ENCODE measurements around the gene TLCD5. TPM values are rescaled to one million over a fixed set of nuclear protein-coding genes. Genes with fewer than 3 reads are reported as not detected.

TLCD5 gene
- polyA plus RNA-seq, 1 donor (not counting 4 experiments of a cell fraction or from before 2014, with no cell fraction given) = 4.0 TPM

GRCh38 chr11:120352405-120352804 is 27.3 kb downstream of the TLCD5 start:
- Histone ChIP-seq H4K20me1 (ENCODE audit: control insufficient read depth, extremely low read depth, insufficient read depth, low read length) (peaks cover 13% of the 10 kb centered on the region), H3K36me3 (ENCODE audit: control insufficient read depth in 2 of 2, extremely low read depth in 1 of 2, insufficient read depth in 2 of 2, low read length in 2 of 2) (peaks cover 0 to 3% of the 10 kb centered on the region in 2 experiments), H3K9me3 (ENCODE audit: control insufficient read depth, low read depth, low read length) (no peaks in the 10 kb centered on the region), H2AFZ (ENCODE audit: control insufficient read depth, low read length) (no peak overlapping the region), H3K4me2 (ENCODE audit: control insufficient read depth, extremely low read depth, insufficient read depth, low read depth, low read length) (no peak overlapping the region), H3K9ac (ENCODE audit: control insufficient read depth, extremely low read depth, insufficient read depth, low read length) (no peak overlapping the region), H3K27me3 (ENCODE audit: control insufficient read depth, extremely low read depth, insufficient read depth, low read length) (no peaks in the 10 kb centered on the region), H3K79me2 (ENCODE audit: control insufficient read depth, insufficient read depth, low read length) (peaks cover 53% of the 10 kb centered on the region), H3K4me1 (ENCODE audit: control insufficient read depth, extremely low read depth, insufficient read depth, low read length) (peaks cover 6% of the 10 kb centered on the region), H3K9me1 (ENCODE audit: control insufficient read depth, extremely low read depth, insufficient read depth, low read length) (peaks cover 7% of the 10 kb centered on the region), H3K4me3 (ENCODE audit: control insufficient read depth in 2 of 3, extremely low read depth in 1 of 3, insufficient read depth in 2 of 3, low read depth in 1 of 3, low read length in 3 of 3) (no peak overlapping the region), H3K27ac (ENCODE audit: control insufficient read depth, insufficient read depth, low read length) (no peak overlapping the region)
- dilution Hi-C loops (cut with MboI; ENCODE audit: extremely low pct_ligation_motif_present, low sequenced_read_pairs) = no loop called here
- no peak for TF ChIP-seq EZH2 (IDR thresholded peaks at IDR 0.05; ENCODE audit: low read length)
- TF ChIP-seq, protein P1, sequence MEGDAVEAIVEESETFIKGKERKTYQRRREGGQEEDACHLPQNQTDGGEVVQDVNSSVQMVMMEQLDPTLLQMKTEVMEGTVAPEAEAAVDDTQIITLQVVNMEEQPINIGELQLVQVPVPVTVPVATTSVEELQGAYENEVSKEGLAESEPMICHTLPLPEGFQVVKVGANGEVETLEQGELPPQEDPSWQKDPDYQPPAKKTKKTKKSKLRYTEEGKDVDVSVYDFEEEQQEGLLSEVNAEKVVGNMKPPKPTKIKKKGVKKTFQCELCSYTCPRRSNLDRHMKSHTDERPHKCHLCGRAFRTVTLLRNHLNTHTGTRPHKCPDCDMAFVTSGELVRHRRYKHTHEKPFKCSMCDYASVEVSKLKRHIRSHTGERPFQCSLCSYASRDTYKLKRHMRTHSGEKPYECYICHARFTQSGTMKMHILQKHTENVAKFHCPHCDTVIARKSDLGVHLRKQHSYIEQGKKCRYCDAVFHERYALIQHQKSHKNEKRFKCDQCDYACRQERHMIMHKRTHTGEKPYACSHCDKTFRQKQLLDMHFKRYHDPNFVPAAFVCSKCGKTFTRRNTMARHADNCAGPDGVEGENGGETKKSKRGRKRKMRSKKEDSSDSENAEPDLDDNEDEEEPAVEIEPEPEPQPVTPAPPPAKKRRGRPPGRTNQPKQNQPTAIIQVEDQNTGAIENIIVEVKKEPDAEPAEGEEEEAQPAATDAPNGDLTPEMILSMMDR (optimal IDR thresholded peaks at IDR 0.05 in 1 of 3, IDR thresholded peaks at IDR 0.05 in 1 of 3, conservative IDR thresholded peaks at IDR 0.05 in 1 of 3; ENCODE audit: extremely low read depth in 1 of 3, insufficient read depth in 2 of 3, low read length in 3 of 3) = no peak
- no peak for DNase-seq (ENCODE audit: low read depth, low spot score)
- FAIRE-seq = no peak

- H2AFZ ChIP-seq (ENCODE audit: control insufficient read depth, low read length) = no peak overlapping the region
- no peaks in the 10 kb centered on the region for H3K9me3 ChIP-seq (ENCODE audit: control insufficient read depth, low read depth, low read length)
- H3K4me1 ChIP-seq (ENCODE audit: control insufficient read depth, extremely low read depth, insufficient read depth, low read length) = peaks cover 6% of the 10 kb centered on the region
- H4K20me1 ChIP-seq (ENCODE audit: control insufficient read depth, extremely low read depth, insufficient read depth, low read length) = peaks cover 16% of the 10 kb centered on the region
- DNase-seq (ENCODE audit: low read depth, low spot score) = no peak
- FAIRE-seq = no peak
- H3K27me3 ChIP-seq (ENCODE audit: control insufficient read depth, extremely low read depth, insufficient read depth, low read length) = no peaks in the 10 kb centered on the region
- H3K27ac ChIP-seq (ENCODE audit: control insufficient read depth, insufficient read depth, low read length) = no peak overlapping the region
- H3K9me1 ChIP-seq (ENCODE audit: control insufficient read depth, extremely low read depth, insufficient read depth, low read length) = peaks cover 7% of the 10 kb centered on the region
- dilution Hi-C loops (cut with MboI; ENCODE audit: extremely low pct_ligation_motif_present, low sequenced_read_pairs) = no loop called here
- peaks cover 0 to 3% of the 10 kb centered on the region in 2 experiments for H3K36me3 ChIP-seq (ENCODE audit: control insufficient read depth in 2 of 2, extremely low read depth in 1 of 2, insufficient read depth in 2 of 2, low read length in 2 of 2)
- H3K4me3 ChIP-seq (ENCODE audit: control insufficient read depth in 2 of 3, extremely low read depth in 1 of 3, insufficient read depth in 2 of 3, low read depth in 1 of 3, low read length in 3 of 3) = no peak overlapping the region
- H3K4me2 ChIP-seq (ENCODE audit: control insufficient read depth, extremely low read depth, insufficient read depth, low read depth, low read length) = no peak overlapping the region
- H3K9ac ChIP-seq (ENCODE audit: control insufficient read depth, extremely low read depth, insufficient read depth, low read length) = no peak overlapping the region
- TF ChIP-seq, protein P1 (optimal IDR thresholded peaks at IDR 0.05 in 1 of 3, IDR thresholded peaks at IDR 0.05 in 1 of 3, conservative IDR thresholded peaks at IDR 0.05 in 1 of 3; ENCODE audit: extremely low read depth in 1 of 3, insufficient read depth in 2 of 3, low read length in 3 of 3) = no peak
- no peak for TF ChIP-seq EZH2 (IDR thresholded peaks at IDR 0.05; ENCODE audit: low read length)
- peaks cover 52% of the 10 kb centered on the region for H3K79me2 ChIP-seq (ENCODE audit: control insufficient read depth, insufficient read depth, low read length)
Measured at GRCh38 chr11:120354068-120354467, 29.0 kb downstream of the TLCD5 start.
